HEK293T (cell line): ENCODE data around the gene SLC25A26.
"Not testable (repeated sequence)": the region's sequence is repeated elsewhere in the genome, so short reads cannot be mapped to it uniquely, and the experiment has no call there.

Source experiments
- CTCF ChIA-PET: fragments of 350-600 bp; formaldehyde crosslinking; extraction: SDS; loops from one replicate; lab custom pipeline; 2021; ENCODE audit warnings: antibody characterized with exemption, inconsistent platforms; lab: Yijun Ruan, JAX
- POLR2A ChIA-PET: fragments of 350-600 bp; formaldehyde crosslinking; extraction: SDS; loops from one replicate; lab custom pipeline; 2020; ENCODE audit warnings: antibody characterized with exemption, inconsistent platforms; lab: Yijun Ruan, JAX
- DNase-seq: peaks from one replicate; pipeline ENCODE4 v3.0.0; 2012; ENCODE audit warnings: mixed read lengths; ENCODE audit errors: extremely low spot score
- ARNT ChIP-seq: fragments of 450-650 bp; IDR thresholded peaks from 2 replicates; pipeline ENCODE4 v1.6.1; 2017; ENCODE audit warnings: mild to moderate bottlenecking
- BHLHE40 ChIP-seq: fragments of 450-650 bp; IDR thresholded peaks from 2 replicates; pipeline ENCODE4 v1.6.1; 2016; ENCODE audit warnings: mild to moderate bottlenecking, moderate library complexity, borderline replicate concordance
- CTBP1 ChIP-seq: fragments of 450-650 bp; IDR thresholded peaks from 2 replicates; pipeline ENCODE4 v1.6.1; 2016; ENCODE audit warnings: borderline replicate concordance
- ELF4 ChIP-seq: fragments of 450-650 bp; IDR thresholded peaks from 2 replicates; pipeline ENCODE4 v1.6.1; 2017; ENCODE audit warnings: antibody characterized with exemption
- FOXA1 ChIP-seq: fragments of 450-650 bp; IDR thresholded peaks from 2 replicates; pipeline ENCODE4 v1.6.1; 2016; ENCODE audit warnings: mild to moderate bottlenecking
- FOXK2 ChIP-seq: fragments of 450-650 bp; IDR thresholded peaks from 2 replicates; pipeline ENCODE4 v1.6.1; 2016; ENCODE audit warnings: mild to moderate bottlenecking
- FOXM1 ChIP-seq: fragments of 450-650 bp; IDR thresholded peaks from 2 replicates; pipeline ENCODE4 v1.6.1; 2017; ENCODE audit warnings: mild to moderate bottlenecking, borderline replicate concordance
- HDGF ChIP-seq: fragments of 450-650 bp; IDR thresholded peaks from 2 replicates; pipeline ENCODE4 v1.6.1; 2017; ENCODE audit warnings: antibody characterized with exemption, borderline replicate concordance
- L3MBTL2 ChIP-seq: fragments of 450-650 bp; conservative IDR thresholded peaks from 2 replicates; pipeline ENCODE4 v1.6.1; 2016; ENCODE audit warnings: mild to moderate bottlenecking
- LEF1 ChIP-seq: fragments of 450-650 bp; IDR thresholded peaks from 2 replicates; pipeline ENCODE4 v1.6.1; 2017; ENCODE audit warnings: mild to moderate bottlenecking, borderline replicate concordance
- NFRKB ChIP-seq: fragments of 450-650 bp; IDR thresholded peaks from 2 replicates; pipeline ENCODE4 v1.6.1; 2016; ENCODE audit warnings: mild to moderate bottlenecking, moderate library complexity
- PKNOX1 ChIP-seq: fragments of 450-650 bp; IDR thresholded peaks from 2 replicates; pipeline ENCODE4 v1.6.1; 2016
- SP1 ChIP-seq: fragments of 450-650 bp; IDR thresholded peaks from 2 replicates; pipeline ENCODE4 v1.6.1; 2017
- SUZ12 ChIP-seq: fragments of 450-650 bp; IDR thresholded peaks from 2 replicates; pipeline ENCODE4 v1.6.1; 2016; ENCODE audit warnings: mild to moderate bottlenecking
- TARDBP ChIP-seq: fragments of 450-650 bp; IDR thresholded peaks from 2 replicates; pipeline ENCODE4 v1.6.1; 2016
- ZNF384 ChIP-seq: fragments of 450-650 bp; IDR thresholded peaks from 2 replicates; pipeline ENCODE4 v1.6.1; 2016

SLC25A26 gene

GRCh38 chr3:66224220-66224619 lies 3.4 kb downstream of the SLC25A26 start:
- CTCF ChIA-PET, result no interaction called here
- TF ChIP-seq FOXM1 (no peak), LEF1 (no peak), ELF4 (no peak), PKNOX1 (no peak), SUZ12 (no peak), BHLHE40 (no peak), TARDBP (no peak), ARNT (no peak), L3MBTL2 (no peak), NFRKB (no peak), SP1 (no peak), FOXK2 (no peak), HDGF (no peak), CTBP1 (no peak), FOXA1 (no peak), ZNF384 (no peak)
- no peak for DNase-seq
- POLR2A ChIA-PET, result no interaction called here

DNA sequence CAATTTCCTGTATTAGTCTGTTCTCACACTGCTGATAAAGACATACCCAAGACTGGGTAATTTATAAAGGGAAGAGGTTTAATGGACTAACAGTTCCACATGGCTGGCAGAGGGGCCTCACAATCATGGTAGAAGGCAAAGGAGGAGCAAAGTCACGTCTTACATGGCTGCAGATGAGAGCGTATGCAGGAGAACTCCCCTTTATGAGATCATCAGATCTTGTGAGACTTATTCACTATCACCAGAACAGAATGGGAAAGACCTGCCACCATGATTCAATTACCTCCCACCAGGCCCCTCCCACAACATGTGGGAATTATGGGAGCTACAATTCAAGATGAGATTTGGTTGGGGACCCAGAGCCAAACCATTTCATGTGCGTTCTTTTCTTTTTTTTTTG lies 5.3 kb downstream of the SLC25A26 start:
- DNase-seq, CTCF ChIA-PET, POLR2A ChIA-PET: not testable (repeated sequence)

DNA sequence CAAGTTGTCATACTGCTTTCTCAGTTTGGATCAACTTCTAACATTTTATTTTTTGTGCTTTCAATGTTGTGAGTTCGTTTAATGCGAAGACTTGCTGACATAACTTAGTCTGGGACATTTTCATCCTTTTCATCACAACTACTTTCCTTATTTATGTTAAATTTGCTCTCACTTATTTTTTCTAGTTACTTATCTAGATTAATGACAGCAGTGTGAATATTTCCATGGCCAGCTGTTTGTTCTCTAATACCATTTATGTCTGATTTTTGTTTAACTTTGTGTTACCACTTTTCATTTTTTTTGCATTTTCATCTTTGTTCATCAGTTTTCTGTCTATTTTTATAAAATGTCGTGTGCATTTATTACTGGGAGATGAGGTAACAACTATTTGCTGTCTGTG lies 6.2 kb downstream of the SLC25A26 start:
- no peak for DNase-seq
- ChIA-PET CTCF (no interaction called here), POLR2A (interaction anchor here (0.7 kb wide), 1 partner anchor 283 kb away, joined by 3 read pairs; no protein-coding TSS in a partner anchor)
- no peak for TF ChIP-seq ARNT
- TF ChIP-seq L3MBTL2, result no peak
- no peak for TF ChIP-seq LEF1
- TF ChIP-seq FOXA1, result no peak
- TF ChIP-seq HDGF, result no peak
- TF ChIP-seq BHLHE40, result no peak
- TF ChIP-seq SP1, result no peak
- no peak for TF ChIP-seq SUZ12
- TF ChIP-seq FOXM1, result no peak
- no peak for TF ChIP-seq TARDBP
- TF ChIP-seq ELF4, result no peak

GRCh38 chr3:66227915-66228314 lies 7.1 kb downstream of the SLC25A26 start:
- POLR2A ChIA-PET, result no interaction called here
- CTCF ChIA-PET, result no interaction called here
- no peak for TF ChIP-seq CTBP1
- TF ChIP-seq FOXM1, result no peak
- no peak for TF ChIP-seq ARNT
- TF ChIP-seq FOXK2, result no peak
- TF ChIP-seq TARDBP, result no peak
- TF ChIP-seq SP1, result no peak
- TF ChIP-seq L3MBTL2, result no peak
- TF ChIP-seq NFRKB, result no peak
- TF ChIP-seq FOXA1, result no peak
- TF ChIP-seq ELF4, result no peak
- no peak for TF ChIP-seq ZNF384
- DNase-seq, result no peak

- no peak for TF ChIP-seq NFRKB
- TF ChIP-seq ELF4, result no peak
- TF ChIP-seq SP1, result no peak
- no peak for TF ChIP-seq ARNT
- no peak for TF ChIP-seq PKNOX1
- CTCF ChIA-PET, result no interaction called here
- POLR2A ChIA-PET, result no interaction called here
- DNase-seq, result no peak
Measured at GRCh38 chr3:66228707-66229106, 7.9 kb downstream of the SLC25A26 start.

DNA sequence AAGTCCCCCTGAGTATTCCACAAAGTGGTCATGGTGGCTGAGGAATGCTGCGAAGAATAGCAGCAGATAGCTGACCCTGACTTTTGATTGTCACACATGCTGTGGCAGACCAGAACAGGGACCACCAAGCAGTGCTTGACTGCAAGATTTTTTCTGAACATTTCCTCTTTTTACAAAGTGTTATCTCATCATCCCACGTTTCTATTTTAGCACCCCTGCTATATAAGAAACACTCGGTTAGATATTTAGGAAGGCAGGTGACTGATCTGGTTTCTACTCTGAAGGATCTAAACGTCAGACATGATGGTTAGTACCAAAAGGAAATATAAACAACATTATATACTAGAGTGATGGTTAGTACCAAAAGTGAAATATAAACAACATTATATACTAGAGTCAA lies 9.1 kb downstream of the SLC25A26 start:
- TF ChIP-seq LEF1 (no peak), FOXK2 (no peak), SUZ12 (no peak), L3MBTL2 (no peak), NFRKB (no peak), PKNOX1 (no peak), FOXM1 (no peak), FOXA1 (no peak), ARNT (no peak), TARDBP (no peak), ELF4 (no peak), CTBP1 (no peak), BHLHE40 (no peak), HDGF (no peak), SP1 (no peak), ZNF384 (no peak)
- ChIA-PET POLR2A (no interaction called here), CTCF (no interaction called here)
- no peak for DNase-seq

GRCh38 chr3:66233033-66233432 lies 12.2 kb downstream of the SLC25A26 start:
- TF ChIP-seq PKNOX1 (no peak), FOXK2 (no peak)
- POLR2A ChIA-PET, result no interaction called here
- DNase-seq, result no peak
- CTCF ChIA-PET, result no interaction called here
